Midbrain (tissue), 1 donor: Measurements from ENCODE around the gene DDX31.

Experiments
- DNase-seq: peaks from one replicate; lab custom pipeline; 2025; lab: John Stamatoyannopoulos, UW

The DDX31 gene

GRCh38 chr9:132632413-132633129 lies 37.2 kb downstream of the DDX31 start:
- no peak for DNase-seq

- DNase-seq: no peak
These were observed 38.1 kb downstream of the DDX31 start for GRCh38 chr9:132631685-132632084.

GRCh38 chr9:132631280-132631679 lies 38.5 kb downstream of the DDX31 start:
- DNase-seq: no peak

- DNase-seq: no peak
These were observed 39.0 kb downstream of the DDX31 start for GRCh38 chr9:132630811-132631210.

GRCh38 chr9:132630116-132630515 lies 39.7 kb downstream of the DDX31 start:
- DNase-seq: no peak

DNA sequence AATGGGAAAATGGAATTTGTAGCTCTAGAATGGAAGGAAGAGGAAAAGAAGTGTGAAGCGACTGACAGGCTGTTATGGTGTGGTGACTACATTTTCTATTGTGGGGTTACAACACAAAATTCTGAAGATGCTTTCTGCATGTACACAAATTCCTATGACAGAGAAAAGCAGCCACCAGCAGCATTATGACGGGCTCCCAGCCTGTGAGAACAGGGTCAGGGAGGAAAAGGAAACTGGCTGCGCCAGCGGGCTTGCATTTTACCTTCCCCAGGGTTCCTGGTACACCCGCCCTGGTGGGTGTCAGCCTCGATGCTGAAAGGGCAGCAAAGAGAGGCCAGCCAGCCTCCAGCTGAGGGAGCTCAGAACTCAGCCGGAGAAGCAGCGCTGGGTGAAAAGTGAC lies 41.0 kb downstream of the DDX31 start:
- DNase-seq: no peak

- no peak for DNase-seq
These were observed 42.2 kb downstream of the DDX31 start for GRCh38 chr9:132627594-132627993.

DNA sequence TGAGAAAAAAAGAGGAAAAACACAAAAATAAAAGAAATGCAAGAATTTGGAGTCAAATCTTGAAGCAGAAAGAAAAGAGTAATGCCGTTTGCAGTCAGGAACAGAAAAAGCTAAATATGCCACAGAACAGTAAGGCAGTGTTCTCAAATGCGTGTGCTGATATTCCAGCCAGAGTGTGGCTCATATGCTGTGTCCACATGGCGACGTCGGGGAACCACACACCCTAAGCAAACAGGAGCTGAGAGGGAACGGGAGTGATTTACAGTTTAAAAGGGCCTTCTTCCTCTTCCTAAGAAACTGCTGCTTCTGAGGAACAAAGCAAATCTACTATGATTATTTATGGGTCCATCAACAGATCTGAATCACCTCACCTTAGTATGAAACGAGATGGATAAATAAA lies 42.7 kb downstream of the DDX31 start:
- DNase-seq: no peak

DNA sequence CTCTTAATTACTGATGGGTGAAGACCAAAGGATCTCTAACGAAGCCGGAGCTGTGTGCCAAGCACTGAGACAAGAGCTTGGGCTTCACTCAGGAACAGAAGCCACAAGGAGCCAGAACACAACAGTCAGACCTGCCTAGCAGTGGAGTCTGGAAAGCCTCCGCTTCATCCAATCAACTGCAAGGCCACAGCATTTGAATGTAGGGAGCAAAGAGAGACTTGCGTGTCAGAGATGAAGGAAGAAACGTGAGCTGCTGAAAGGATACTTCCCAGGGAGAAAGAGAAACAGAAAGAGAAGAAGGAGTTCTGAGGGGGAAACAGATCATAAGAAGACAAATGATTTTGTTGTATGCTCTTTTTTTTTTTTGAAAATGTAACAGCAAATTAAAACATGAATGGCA lies 43.5 kb downstream of the DDX31 start:
- no peak for DNase-seq

DNA sequence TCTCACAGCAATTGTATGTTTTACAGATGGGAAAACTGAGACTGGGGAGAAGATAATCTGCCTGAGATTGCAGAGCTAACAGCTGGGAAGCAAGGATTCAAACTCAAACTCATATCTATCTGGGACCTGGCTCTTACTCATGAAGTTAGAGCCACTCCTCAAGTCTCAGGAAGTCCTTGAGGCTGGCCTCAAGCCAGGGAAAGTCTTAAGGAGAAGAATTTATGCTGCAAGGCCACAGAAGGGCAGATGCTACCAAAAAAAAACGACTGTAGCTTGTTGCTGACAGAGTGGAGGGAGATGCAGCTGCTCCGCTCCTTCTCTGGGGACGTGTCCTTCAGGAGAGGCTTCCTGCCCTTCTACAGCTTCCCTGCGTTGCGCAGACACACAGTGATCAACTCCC lies 47.6 kb downstream of the DDX31 start:
- DNase-seq: no peak

DNA sequence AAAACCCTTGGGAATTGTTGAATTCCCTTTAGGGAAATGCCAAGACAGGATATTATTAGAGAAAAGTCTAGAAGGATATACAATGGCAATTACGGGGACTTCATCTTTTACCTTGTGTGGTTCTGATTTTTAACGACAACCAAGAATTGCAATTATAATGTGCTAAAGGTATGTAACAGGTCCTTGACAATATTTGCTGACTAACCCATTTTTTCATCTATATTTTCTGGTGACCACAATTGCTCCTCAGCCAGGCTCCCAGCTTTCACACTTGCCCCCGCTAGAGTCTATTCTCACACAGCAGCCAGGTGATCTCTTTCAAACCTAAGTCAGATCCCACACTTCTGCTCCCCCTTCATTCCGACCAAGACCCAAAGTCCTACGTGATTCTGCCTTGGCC lies 53.1 kb downstream of the DDX31 start:
- DNase-seq: no peak

GRCh38 chr9:132615774-132616173 lies 54.0 kb downstream of the DDX31 start:
- DNase-seq: no peak

- no peak for DNase-seq
These were observed 55.5 kb downstream of the DDX31 start for GRCh38 chr9:132614324-132614723.

DNA sequence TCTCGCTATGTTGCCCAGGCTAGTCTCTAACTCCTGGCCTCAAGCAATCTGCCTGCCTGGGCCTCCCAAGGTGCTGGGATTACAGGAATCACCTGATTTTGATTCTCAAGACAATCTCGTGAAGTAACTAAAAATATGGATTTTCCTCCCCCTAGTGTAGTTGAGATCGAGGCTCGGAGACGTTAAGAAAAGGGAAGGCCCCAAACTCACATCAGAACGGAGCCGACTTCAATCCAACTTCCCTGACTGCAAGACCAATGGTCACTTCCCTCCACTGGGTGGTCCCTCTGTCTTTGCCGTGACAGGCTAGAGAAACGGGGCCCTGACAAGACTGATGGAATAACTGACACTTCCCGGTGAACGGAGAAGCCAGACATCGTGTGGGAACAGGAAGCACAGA lies 59.1 kb downstream of the DDX31 start:
- DNase-seq: no peak

DNA sequence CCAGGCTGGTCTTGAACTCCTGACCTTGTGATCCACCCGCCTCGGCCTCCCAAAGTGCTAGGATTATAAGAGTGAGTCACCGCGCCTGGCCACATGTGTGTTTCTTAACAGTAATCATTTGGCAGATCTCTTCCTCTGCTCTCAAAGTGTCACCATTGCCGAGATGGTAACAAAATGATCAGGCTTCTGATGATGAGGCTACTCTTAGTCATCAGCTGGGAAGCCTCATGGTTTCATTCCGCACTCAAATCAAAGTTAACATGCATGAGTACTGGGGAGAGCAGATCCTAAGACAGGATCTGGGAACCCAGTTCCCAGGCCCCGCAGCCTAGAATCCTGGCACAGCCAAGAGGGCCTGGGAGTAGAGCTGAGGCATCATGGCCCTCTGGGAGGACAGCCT lies 60.0 kb downstream of the DDX31 start:
- no peak for DNase-seq

DNA sequence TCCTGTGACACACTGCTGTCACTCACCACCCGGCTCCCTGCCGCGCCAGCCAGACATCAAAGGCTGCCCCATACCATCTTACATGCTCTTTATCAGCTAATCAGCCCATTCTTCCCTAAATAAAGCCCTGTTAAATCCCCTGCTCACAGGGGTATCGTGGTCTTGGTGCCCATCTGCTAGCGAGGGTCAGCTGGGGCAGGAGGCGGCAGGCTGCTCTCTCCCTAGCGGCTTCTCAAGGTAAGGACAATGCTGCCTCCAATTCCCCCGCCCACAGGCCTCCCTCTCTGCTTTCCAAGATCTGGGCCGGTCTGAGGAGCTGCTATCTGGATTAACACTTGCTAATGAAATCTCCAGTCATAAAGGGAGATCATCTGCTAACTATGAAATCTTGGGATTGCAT lies 60.6 kb downstream of the DDX31 start:
- DNase-seq: peak; percentile 3

GRCh38 chr9:132606066-132606465 lies 63.7 kb downstream of the DDX31 start:
- DNase-seq: no peak

DNA sequence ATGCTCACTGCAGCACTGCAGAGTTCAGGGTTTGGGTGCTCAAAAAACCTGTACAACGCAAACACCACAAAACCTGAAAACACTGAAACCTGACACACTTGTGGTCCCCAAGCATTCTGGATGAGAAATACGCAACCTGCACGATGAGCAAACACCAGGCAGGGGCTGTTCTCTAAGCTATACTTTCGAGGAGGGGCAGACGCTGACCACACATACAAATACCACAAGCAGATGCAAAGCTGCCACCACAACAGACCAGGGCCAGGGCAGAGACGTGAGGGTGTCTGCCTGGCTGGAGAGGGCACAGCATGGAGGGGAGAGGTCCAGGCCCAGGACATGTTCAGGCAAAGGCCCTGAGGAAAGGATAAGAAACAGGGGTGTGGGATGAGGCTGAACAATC lies 64.4 kb downstream of the DDX31 start:
- DNase-seq: no peak

- no peak for DNase-seq
These were observed 67.6 kb downstream of the DDX31 start for GRCh38 chr9:132602207-132602606.

- no peak for DNase-seq
These were observed 69.3 kb downstream of the DDX31 start for GRCh38 chr9:132600326-132600984.

- peak; percentile 20 for DNase-seq
These were observed 72.6 kb downstream of the DDX31 start for GRCh38 chr9:132597073-132597775.

- no peak for DNase-seq
These were observed 73.6 kb downstream of the DDX31 start for GRCh38 chr9:132596200-132596599.

DNA sequence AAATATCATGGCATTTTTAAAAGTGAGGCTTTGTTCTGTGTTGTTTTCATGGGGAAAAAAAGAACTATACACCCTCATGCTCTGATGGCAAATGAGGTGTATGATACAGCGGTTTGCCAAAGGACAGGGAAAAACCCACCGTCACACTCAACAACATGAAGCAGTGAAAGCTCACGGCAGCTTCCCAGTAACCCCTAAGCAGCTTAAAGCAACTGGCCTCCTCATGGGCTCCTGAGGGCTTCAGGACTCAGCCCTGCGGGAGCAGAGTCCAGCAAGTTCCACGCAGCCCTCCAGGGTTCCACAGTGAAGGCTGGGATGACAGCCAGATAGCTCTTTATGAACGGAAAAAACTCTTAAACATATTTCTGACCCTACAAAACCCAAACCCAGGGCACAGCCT lies 74.5 kb downstream of the DDX31 start:
- DNase-seq: no peak
